Neural progenitor cell (in vitro differentiated cells): ENCODE results near the gene RORC.

Source experiments
- CTCF ChIP-seq: fragments of 200-600 bp; sonication (generic); IDR thresholded peaks from 2 replicates; pipeline ENCODE4 v1.5.1; 2017; ENCODE audit warnings: antibody characterized with exemption, mild to moderate bottlenecking
- EZH2 ChIP-seq: fragments of 200-600 bp; sonication (generic); IDR thresholded peaks from 2 replicates; pipeline ENCODE4 v1.6.1; 2017; ENCODE audit warnings: antibody characterized with exemption, mild to moderate bottlenecking, moderate library complexity
- EZH2phosphoT487 ChIP-seq: fragments of 200-600 bp; sonication (generic); IDR thresholded peaks from 2 replicates; pipeline ENCODE4 v1.6.1; 2017; ENCODE audit warnings: antibody characterized with exemption

DNA sequence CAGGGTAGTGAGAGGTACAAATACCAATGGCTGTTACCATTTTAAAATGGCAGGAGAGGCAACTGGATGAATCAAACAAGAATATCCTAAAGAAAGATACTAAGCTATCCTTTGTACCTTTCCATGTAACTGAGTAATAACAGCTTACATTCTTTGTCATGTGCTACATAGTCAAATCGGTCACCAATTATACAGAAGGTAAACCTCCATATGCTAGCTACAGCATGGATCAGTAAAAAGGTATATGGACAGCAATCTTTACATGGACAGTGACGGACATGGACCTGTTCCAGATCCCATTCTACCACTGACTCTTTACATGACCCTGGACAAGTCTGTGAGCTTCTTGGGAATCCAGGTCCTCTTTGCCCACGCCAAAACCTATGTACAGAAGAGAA, 54.9 kb downstream of the RORC start:
- TF ChIP-seq CTCF (no peak), EZH2phosphoT487 (no peak), EZH2 (no peak)
